Stimulated activated naive CD8-positive, alpha-beta T cell treated with anti-CD3 and anti-CD28 coated beads, Interleukin-15, amount 100 ng/mL, for 72 hours (primary cell): Measurements from ENCODE around the gene ABCG1.

ENCODE experiments used
- ATAC-seq: fragments of 150-1000 bp; cut with Tn5 transposase; 2 replicates; pipeline ENCODE4 v1.10.0; 2021; ENCODE audit warnings: mild to moderate bottlenecking, moderate library complexity
- DNase-seq, 2 donors: peaks; one replicate each; pipeline ENCODE4 v3.0.0; 2021 to 2022
- H3K27ac Mint-ChIP-seq, 2 donors: one replicate each; pipeline ENCODE4 v1.8.0; 2022; ENCODE audit warnings: mild to moderate bottlenecking in 2 of 2, mixed read lengths in 2 of 2, moderate library complexity in 2 of 2
- H3K27me3 Mint-ChIP-seq: one replicate; pipeline ENCODE4 v1.8.0; 2022; ENCODE audit warnings: mixed read lengths
- H3K4me1 Mint-ChIP-seq: one replicate; pipeline ENCODE4 v1.8.0; 2022; ENCODE audit warnings: mild to moderate bottlenecking, mixed read lengths
- H3K4me3 Mint-ChIP-seq, 2 donors: one replicate each; pipeline ENCODE4 v1.8.0; 2022; ENCODE audit warnings: mild to moderate bottlenecking in 2 of 2, mixed read lengths in 2 of 2, moderate library complexity in 1 of 2
- H3K9me3 Mint-ChIP-seq, 2 donors: one replicate each; pipeline ENCODE4 v1.8.0; 2022; ENCODE audit warnings: mixed read lengths in 2 of 2

The ABCG1 gene

DNA sequence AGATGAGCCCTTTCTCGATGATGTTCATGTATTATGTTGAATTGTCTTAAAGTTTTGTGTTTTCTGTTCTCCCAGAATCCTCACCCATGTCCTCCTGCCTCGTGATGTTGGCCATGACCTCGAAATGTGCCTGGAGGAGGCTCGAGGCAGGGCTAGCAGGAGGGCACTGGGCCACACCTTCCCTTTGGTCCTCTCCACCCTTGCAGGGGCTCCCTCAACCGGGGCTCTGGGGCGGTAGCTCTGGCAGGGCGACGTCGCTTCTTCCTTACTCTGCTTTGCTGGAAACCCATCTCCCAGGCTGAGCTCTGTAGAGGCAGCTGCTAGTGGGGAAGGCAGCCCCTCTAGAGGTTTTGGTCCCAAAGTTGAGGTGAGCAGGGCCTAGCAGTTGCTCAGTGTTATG is 82.0 kb downstream of the ABCG1 start:
- Mint-ChIP-seq H3K4me1 (peaks cover 15% of the 10 kb centered on the region), H3K27me3 (no peaks in the 10 kb centered on the region), H3K4me3 (no peak overlapping the region), H3K27ac (no peak overlapping the region), H3K9me3 (no peaks in the 10 kb centered on the region)
- DNase-seq (no peak), ATAC-seq (no peak)

DNA sequence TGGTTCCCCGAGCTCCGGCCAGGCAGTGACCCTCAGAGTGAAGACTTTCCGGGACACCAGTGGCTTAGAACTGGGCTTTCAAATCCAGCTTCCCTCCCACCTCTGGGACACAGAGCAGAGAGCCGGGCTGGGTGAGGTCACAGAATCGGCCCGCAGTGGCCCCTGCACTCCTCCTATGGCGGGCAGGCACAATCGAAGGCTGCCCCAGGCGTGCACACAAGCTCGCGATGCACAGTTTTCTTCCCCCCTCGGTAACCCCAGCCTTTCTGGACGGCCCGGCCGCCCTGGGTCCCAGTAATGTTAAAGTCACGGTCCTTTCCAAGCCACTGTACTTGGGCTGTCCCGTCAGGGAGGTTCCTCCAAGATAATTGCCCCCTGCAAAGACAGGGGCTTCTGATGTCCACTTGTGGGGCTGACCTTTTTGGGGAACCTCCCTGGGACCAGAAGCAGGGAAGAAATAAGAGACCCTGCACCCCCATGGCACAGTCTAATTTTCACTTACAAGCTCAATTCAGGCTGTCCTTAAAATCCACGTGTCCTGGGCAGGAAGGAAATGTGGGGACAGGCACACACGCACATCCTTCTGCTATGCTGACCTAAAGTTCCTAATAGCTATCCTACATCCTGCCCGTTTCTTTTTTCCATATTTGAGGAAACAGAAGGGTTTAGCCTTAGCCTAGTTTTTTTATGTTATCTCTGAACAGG is 82.6 kb downstream of the ABCG1 start:
- Mint-ChIP-seq H3K9me3 (no peaks in the 10 kb centered on the region), H3K27ac (no peak overlapping the region), H3K4me3 (no peak overlapping the region), H3K27me3 (no peaks in the 10 kb centered on the region), H3K4me1 (peaks cover 18% of the 10 kb centered on the region)
- ATAC-seq (no peak), DNase-seq (no peak)

DNA sequence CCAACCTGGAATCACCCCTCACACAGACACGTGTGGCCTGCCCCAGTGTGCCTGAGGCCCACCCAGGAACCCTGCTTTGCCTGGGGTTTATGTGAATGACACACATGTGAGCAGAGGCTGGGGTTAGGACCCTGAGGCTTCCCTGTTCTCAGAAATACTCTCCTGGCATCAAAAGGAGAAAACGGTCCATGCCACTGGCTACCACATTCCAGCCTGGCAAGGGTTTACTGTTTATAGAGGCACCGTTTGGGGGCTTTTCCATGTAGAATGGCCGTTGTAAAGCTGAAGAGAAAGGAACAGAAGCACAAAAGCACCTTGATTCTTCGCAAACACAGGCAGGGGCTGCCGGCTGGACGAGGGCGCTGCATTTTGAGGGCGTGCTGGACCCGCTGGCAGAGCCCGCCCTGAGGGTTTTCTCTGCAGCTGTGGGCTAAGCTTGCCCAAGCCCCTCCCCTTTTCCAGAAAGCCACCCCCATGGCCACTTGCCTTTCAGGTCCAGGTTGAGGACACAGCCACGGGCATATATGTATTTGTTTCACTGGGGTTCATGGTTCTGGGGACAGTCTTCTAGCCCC is 83.2 kb downstream of the ABCG1 start:
- Mint-ChIP-seq H3K4me1 (peaks cover 23% of the 10 kb centered on the region), H3K9me3 (no peaks in the 10 kb centered on the region), H3K27ac (no peak overlapping the region), H3K27me3 (no peaks in the 10 kb centered on the region), H3K4me3 (no peak overlapping the region)
- DNase-seq = no peak
- no peak for ATAC-seq

DNA sequence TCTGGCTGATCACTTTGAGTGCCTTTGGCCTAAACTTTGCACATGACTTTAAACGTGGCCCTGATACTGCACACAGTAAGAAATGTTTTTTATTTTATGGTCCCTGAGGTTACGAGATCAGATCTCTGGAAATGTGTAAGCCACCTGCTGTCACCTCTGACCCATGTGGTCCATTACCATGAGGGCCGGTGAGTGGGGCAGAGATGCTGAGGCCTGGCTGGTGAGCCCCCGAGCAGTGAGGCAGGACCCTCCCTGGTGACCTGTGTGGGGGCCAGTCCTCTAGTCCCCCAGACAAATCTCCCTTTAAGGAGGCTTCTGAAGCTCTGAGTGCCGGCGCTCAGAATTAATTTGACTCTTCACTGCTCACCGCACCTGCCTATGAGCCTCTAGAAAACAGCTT is 83.9 kb downstream of the ABCG1 start:
- H3K27ac Mint-ChIP-seq = peak overlapping the region in 1 of 2 donors; percentile 42
- H3K4me3 Mint-ChIP-seq = no peak overlapping the region
- no peaks in the 10 kb centered on the region for H3K27me3 Mint-ChIP-seq
- no peaks in the 10 kb centered on the region for H3K9me3 Mint-ChIP-seq
- DNase-seq (no peak), ATAC-seq (no peak)
- H3K4me1 Mint-ChIP-seq = peaks cover 23% of the 10 kb centered on the region

DNA sequence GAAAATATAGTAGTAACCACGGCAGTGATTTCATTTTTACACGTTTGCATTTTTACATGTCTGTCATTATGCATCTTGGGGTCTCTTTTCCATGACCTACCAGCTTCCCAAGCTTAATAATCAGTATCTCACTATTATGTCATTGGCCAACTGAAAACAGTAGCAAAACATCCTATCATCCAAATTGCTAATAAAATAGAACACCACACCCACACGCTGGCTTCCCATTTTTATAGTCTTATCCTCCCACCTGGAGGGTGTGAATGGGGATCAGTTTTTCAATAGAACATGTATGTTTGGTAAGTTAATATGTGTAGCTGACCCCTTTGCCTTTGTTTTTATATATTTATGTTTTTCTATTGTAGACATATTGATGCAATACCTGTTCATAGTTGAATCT is 84.5 kb downstream of the ABCG1 start:
- Mint-ChIP-seq H3K27ac (no peak overlapping the region), H3K4me1 (peaks cover 23% of the 10 kb centered on the region), H3K27me3 (no peaks in the 10 kb centered on the region), H3K4me3 (no peak overlapping the region), H3K9me3 (no peaks in the 10 kb centered on the region)
- ATAC-seq (no peak), DNase-seq (no peak)

DNA sequence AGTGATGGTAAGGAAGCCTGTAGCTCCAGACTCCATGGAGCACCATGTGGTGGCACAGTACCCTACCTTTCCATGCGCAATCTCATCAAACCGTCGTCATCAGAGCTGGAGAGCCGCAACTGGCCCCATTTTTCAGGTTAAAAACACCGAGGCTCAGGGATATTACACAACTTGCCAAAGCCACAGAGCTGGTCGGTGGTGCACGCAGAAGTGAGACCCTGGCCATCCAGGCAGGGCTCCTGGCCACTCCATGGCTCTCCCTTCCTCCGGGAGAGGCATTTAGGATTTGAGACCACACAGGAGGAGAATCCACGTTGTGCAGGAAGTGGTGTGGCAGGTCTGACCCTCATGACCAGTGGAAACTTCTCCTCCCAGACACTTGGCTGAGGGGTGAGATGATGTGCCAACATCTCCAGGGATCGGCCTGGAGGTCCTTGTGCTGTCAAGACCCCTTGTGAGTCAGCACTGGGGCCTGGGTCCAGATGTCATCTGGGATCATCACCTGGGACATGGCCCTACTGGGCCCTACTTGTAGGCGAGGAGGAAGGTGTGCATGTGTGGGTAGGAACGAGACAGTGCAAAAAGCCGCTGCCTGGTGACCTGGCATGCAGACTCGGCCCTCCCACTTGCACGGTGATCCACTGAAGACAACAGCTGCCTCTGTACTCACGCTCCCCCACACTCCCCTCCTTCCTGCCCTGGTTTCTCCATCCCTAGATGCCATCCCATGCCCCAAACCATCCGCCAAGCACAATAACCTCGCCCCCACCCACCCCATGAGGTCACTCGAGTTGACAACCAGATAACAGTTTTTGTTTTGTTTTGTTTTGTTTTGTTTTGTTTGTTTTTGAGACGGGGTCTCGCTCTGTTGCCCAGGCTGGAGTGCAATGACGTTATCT is 85.9 kb downstream of the ABCG1 start:
- Mint-ChIP-seq H3K4me3 (no peak overlapping the region), H3K27ac (peak overlapping the region in 1 of 2 donors; percentile 74), H3K4me1 (peaks cover 18% of the 10 kb centered on the region), H3K27me3 (no peaks in the 10 kb centered on the region), H3K9me3 (no peaks in the 10 kb centered on the region)
- DNase-seq (no peak), ATAC-seq (no peak)

DNA sequence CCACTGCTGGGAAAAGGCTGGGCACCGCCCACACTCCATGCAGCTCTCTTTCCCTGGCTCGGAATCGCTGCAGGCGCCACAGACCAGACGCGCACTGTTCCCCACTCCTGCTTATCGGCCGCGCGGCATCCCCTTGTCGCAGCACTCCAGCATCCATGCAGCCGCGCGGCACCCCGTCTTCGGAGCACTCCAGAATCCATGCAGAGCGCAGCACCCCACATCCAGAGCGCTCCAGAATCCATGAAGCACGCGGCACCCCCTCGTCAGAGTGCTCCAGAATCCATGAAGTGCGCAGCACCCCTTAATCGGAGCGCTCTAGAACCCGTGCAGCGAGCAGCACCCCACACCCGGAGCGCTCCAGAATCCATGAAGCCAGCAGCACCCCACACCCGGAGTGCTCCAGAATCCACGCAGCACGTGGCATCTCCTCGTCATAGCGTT is 86.8 kb downstream of the ABCG1 start:
- H3K27ac Mint-ChIP-seq = peak overlapping the region in 1 of 2 donors; percentile 78
- H3K4me1 Mint-ChIP-seq = peaks cover 15% of the 10 kb centered on the region
- no peaks in the 10 kb centered on the region for H3K27me3 Mint-ChIP-seq
- ATAC-seq (no peak), DNase-seq (no peak)
- H3K4me3 Mint-ChIP-seq = peak overlapping the region in 1 of 2 donors; percentile 13
- no peaks in the 10 kb centered on the region for H3K9me3 Mint-ChIP-seq

DNA sequence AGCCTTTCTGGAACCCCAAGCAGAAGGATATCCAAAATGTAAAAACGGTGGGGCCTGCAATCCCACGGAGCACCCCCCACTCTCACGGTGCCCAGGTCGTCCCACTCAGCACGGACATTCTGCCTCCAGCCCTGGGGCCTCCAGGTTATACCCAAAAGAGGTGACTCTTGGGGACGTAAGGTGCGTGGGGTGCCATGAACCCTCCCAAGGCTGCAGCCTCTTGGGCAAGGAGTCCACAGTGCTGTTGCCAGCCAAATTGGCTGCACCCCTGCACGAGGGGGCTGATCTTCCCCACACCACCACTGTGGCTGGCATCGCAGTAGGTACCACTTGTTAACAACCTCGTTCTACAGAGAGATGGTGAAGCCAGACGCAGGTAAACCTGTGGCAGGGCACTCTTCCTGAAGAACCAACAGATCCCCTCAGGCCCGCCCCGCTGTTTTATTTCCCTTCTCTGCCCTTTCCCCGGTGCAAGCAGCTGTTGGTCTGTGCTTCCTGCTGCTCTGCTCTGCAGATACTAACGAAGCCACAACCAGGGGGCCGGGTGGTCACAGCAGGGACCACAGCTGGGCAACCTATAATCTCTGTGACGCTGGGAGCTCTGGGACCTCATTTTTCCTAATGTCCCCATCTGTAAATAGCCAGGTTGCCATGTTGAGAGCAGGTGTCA is 87.6 kb downstream of the ABCG1 start:
- DNase-seq (no peak), ATAC-seq (no peak)
- H3K27me3 Mint-ChIP-seq = no peaks in the 10 kb centered on the region
- peaks cover 15% of the 10 kb centered on the region for H3K4me1 Mint-ChIP-seq
- no peaks in the 10 kb centered on the region for H3K9me3 Mint-ChIP-seq
- H3K4me3 Mint-ChIP-seq = no peak overlapping the region
- peak overlapping the region in 1 of 2 donors; percentile 59 for H3K27ac Mint-ChIP-seq

DNA sequence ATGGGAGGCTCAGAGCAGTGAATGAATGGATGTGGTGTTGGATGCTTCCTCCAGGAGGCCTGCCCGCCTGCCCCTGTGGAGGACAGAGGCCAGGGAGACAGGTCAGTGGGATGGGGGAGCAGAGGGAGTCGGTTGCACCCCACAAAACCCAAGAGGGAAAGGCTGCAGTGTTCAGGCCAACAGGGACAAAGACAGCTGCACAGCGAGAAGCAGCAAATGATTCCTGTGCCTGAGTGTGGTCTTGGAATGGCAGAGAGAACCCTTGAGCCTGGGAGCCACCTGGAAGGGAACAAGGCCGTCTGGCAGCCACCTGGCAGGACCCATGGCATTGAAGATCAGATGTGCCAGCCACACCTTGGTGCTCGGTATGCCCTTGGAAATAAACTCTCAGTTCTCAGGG is 88.2 kb downstream of the ABCG1 start:
- H3K27ac Mint-ChIP-seq = no peak overlapping the region
- H3K27me3 Mint-ChIP-seq = no peaks in the 10 kb centered on the region
- DNase-seq (no peak), ATAC-seq (no peak)
- no peak overlapping the region for H3K4me3 Mint-ChIP-seq
- H3K9me3 Mint-ChIP-seq = no peaks in the 10 kb centered on the region
- peaks cover 15% of the 10 kb centered on the region for H3K4me1 Mint-ChIP-seq

DNA sequence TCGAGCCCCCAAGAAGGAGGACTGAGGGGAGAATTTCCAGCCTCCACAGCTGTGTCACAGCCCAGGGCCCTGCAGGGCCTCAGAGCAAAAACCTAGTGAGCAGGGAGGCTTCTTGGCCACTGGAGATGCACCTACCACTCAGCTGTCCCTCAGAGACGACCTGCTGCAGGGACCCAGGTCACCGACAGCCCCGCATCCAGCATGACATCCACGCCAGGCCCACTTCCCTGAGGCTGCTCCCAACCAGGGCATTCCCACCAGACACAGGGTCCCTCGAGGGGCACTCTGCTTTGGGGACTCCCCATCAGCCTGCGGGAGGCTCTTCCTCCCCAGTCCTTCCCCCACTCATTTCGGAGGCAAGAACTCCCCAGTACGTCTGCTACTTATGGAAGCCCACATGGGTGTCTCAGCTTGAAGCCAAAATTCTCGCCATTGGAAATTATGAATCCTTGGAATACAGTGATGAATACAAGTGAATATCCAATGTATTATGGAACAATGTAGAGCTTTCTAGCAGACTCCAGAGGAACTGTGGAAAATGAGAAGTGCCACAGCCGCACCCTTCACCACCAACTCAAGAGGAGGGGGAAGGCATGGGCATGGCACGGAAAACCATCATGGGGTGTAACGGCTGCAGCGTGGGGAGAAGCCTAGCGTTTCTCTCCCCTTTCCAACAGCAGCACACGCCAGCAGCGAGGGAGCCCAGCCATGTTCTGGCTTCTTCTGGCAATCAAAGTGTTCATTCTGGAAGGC is 89.4 kb downstream of the ABCG1 start:
- Mint-ChIP-seq H3K9me3 (no peaks in the 10 kb centered on the region), H3K4me3 (no peak overlapping the region)
- no peak for ATAC-seq

DNA sequence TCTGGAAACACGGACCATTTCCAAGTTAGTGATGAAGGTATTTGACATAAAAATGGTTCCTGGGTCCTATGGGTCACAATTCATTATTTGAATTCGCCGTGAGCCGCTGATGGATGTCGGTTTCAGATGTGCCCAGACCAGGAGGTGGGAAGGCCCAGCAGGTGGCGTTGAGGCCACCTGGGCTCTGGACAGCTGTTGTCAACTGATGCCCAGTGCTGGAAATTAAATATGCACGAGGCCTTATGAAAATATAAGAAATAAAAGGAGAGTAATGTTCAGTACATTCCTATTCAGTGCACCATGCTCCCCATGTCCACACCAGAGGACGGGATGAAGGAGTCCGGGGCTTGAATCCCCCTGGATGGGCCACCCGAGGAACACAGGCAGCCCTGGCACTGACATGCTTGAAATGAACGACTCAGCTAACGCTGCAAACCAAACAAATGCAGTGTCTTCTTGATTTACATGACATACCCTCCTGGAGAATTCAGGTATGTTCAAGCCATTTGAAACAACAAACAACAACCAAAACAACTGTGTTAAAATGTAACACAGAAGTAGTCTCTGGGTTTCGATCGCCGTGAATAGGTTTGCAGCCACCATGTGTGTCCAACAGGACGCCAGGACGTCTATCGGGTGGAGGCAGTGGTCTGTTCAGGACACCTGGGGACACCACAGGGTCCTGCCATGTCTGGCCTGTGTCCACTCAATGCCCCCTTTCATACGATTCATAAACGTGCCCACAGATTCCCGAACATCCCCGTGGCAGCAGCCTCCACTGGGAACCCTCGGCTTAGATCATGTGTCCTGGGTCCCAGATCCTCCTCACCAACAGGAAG is 90.2 kb downstream of the ABCG1 start:
- Mint-ChIP-seq H3K4me1 (peaks cover 15% of the 10 kb centered on the region), H3K9me3 (no peaks in the 10 kb centered on the region), H3K4me3 (no peak overlapping the region), H3K27ac (peak overlapping the region in 1 of 2 donors; percentile 67), H3K27me3 (no peaks in the 10 kb centered on the region)
- DNase-seq (no peak), ATAC-seq (no peak)

More for the DNA sequence above, 89.4 kb downstream of the ABCG1 start:
- H3K27ac Mint-ChIP-seq = peak overlapping the region in 1 of 2 donors; percentile 67
- DNase-seq = no peak
- peaks cover 15% of the 10 kb centered on the region for H3K4me1 Mint-ChIP-seq
- no peaks in the 10 kb centered on the region for H3K27me3 Mint-ChIP-seq

DNA sequence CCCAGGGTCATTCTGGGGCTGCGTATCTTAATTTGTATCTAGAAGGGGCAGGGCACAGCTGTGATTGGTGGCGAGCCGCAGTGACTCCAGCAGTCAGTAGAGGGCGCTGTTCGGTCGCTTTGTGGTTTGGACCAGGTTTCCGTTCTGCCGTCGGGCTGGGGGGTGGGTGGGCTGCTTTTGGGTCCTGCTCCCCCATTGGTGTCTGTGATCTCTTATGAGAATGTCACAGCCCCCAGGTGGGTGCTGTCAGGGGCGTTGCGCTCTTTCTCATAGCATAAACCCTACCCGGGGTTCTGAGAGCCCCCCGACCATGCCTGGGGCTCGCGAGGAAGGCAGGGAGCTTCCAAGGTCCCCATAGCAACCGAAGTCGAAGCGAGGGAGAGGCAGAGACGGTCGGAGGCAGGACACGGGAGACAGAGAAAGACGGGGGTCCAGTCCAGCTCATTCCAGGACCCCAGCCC is 90.8 kb downstream of the ABCG1 start:
- DNase-seq (peak; percentile 73 to 75), ATAC-seq (peak; percentile 79)
- Mint-ChIP-seq H3K4me3 (peak overlapping the region; percentile 19 to 31), H3K4me1 (peaks cover 15% of the 10 kb centered on the region), H3K27ac (no peak overlapping the region), H3K9me3 (no peaks in the 10 kb centered on the region), H3K27me3 (no peaks in the 10 kb centered on the region)

DNA sequence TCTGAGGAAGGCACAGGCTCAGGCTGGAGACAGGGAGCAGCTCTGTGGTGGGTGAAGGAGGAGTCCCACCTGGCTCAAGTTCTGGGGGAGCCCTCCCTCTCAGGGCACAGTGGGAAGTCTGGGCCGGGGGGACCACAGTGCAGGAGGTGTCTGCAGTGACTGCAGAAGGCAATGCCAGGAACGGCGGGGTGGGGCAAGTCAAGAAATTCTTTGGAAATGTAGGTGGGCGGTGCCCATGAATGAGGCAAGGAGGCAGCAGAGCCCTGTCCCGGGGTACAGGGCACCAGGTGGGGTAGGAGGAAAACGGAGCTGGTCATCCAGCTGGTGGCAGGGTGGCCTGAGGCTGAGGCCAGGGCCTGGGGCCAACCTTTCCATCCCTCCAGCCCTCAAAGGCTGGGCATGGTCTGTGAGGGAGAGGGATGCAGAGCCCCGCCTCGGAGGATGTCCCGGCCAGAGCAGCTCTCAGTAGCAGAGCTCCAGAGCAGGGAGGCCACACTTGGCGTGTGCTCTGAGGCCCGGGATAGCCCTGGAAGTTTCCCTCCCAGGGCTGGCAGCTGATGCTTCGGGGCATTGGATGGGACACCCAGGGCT is 91.6 kb downstream of the ABCG1 start:
- Mint-ChIP-seq H3K27ac (no peak overlapping the region), H3K4me3 (no peak overlapping the region), H3K27me3 (no peaks in the 10 kb centered on the region), H3K4me1 (peaks cover 15% of the 10 kb centered on the region), H3K9me3 (no peaks in the 10 kb centered on the region)
- DNase-seq (no peak), ATAC-seq (no peak)

DNA sequence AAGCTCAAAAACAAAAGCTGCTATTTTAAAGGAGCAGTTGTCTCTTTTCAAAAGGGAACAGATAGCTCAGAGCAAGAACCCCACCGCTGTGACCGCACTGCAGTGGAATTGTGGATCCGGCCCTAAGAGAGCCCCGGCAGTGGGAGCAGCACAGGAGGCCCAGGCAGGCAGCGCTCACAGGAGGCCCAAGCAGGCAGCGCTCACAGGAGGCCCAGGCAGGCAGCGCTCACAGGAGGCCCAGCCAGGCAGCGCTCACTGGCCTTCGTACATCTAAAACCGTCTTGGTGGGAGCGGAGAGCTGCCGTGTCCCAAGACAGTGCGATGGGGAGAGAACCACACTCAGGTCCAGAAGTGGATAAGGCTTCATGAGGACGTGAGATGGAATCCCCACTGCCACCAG is 92.2 kb downstream of the ABCG1 start:
- Mint-ChIP-seq H3K9me3 (no peaks in the 10 kb centered on the region), H3K4me1 (peaks cover 15% of the 10 kb centered on the region), H3K27me3 (no peaks in the 10 kb centered on the region), H3K27ac (no peak overlapping the region), H3K4me3 (no peak overlapping the region)
- DNase-seq (no peak), ATAC-seq (no peak)
